Right cardiac atrium (tissue), 5 donors: Measurements from ENCODE around the gene KRTAP4-4. TPM values are rescaled to one million over a fixed set of nuclear protein-coding genes. Genes with fewer than 3 reads are reported as not detected.
"Not testable (repeated sequence)": the region's sequence is repeated elsewhere in the genome, so short reads cannot be mapped to it uniquely, and the experiment has no call there.

Experiments
- ATAC-seq, 2 donors: fragments of 200-7000 bp; cut with Tn5 transposase; one replicate each; pipeline versions ENCODE4 v1.8.0 to v1.9.1; 2020; ENCODE audit warnings: moderate library complexity in 2 of 2, mild to moderate bottlenecking in 1 of 2
- DNase-seq, 3 donors: peaks; one replicate each; pipeline ENCODE4 v3.0.0-alpha.2; 2020
- H3K27ac ChIP-seq: one replicate; pipeline ENCODE4 v1.5.1; 2013; ENCODE audit warnings: mild to moderate bottlenecking, low read length, control low read depth, moderate library complexity
- H3K27me3 ChIP-seq: one replicate; pipeline ENCODE4 v1.6.1; 2013; ENCODE audit not compliant: control insufficient read depth, insufficient read depth
- H3K4me1 ChIP-seq: one replicate; pipeline ENCODE4 v1.6.1; 2013; ENCODE audit warnings: low read length; ENCODE audit not compliant: control insufficient read depth, insufficient read depth
- H3K4me3 ChIP-seq: one replicate; pipeline ENCODE4 v1.5.1; 2013; ENCODE audit warnings: low read length, control low read depth
- H3K9me3 ChIP-seq: one replicate; pipeline ENCODE4 v1.6.1; 2013; ENCODE audit warnings: low read length; ENCODE audit not compliant: control insufficient read depth
- WGBS: extraction: QIAGEN DNeasy Blood & Tissue Kit; methylation state at CpG from one replicate; pipeline ENCODE4 v1.1.7; 2013; 5-methylcytosine and 5-hydroxymethylcytosine counted together
- intact Hi-C, 4 donors: fragments of 100-400 bp; cut with DNase I; formaldehyde crosslinking; loops; one replicate each; pipeline versions ENCODE4 v1.11.0 to v1.14.0; 2022 to 2023
- polyA plus RNA-seq: library from polyadenylated mRNA; stranded (reverse); fragments of 200-250 nt; gene quantifications from one replicate; pipeline ENCODE4 v1.2.3, GENCODE V29; 2013
- total RNA-seq, 4 donors: library from RNA; stranded (reverse); fragmentation: NEBNext Ultra II Directional; extraction: Animal tissue kit (Norgen Biotek cat#: 25700); gene quantifications; one replicate each; pipeline ENCODE4 v1.2.1, GENCODE V29; 2021
- donor health status: healthy with polysubstance abuse.
- donor health status: DM: no; HTN: yes; CAD: no.
- donor health status: DM: no; HTN: no; CAD: no.
- donor health status: DM: no; HTN: yes; CAD: no; lungs with severe emphysema.
- donor health status: DM: yes; HTN: yes; CAD: no.

Gene KRTAP4-4
- total and polyA plus RNA-seq, 5 donors = not detected

DNA sequence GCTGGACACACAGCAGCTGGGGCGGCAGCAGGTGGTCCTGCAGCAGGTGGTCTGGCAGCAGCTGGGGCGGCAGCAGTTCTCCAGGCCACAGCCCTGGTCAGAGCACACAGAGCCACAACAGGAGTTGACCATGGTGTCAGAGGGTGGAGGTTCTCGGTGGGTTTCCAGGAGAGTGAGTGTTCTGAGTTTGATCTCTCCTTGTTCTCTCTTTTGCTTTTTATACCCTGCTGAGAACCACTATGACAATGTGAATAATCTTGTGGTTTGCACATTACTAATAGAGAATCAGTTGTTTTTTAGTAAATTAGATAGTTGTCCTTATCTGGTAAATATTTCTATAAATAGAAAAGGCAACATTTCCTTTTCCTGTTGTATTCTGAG, 36.6 kb downstream of the KRTAP4-4 start, which contains the start of gene KRTAP4-12:
Gene KRTAP4-12, minus strand, starts transcription at position 192 of the 381 bp plus-strand sequence. Its CDS starts 60 bp downstream, at position 132.
- H3K27ac ChIP-seq, H3K4me3 ChIP-seq, ATAC-seq, H3K27me3 ChIP-seq, H3K9me3 ChIP-seq, H3K4me1 ChIP-seq, intact Hi-C loops, DNase-seq: not testable (repeated sequence)
- 63% methylated on average over 3 of the region's 3 CpGs for WGBS

DNA sequence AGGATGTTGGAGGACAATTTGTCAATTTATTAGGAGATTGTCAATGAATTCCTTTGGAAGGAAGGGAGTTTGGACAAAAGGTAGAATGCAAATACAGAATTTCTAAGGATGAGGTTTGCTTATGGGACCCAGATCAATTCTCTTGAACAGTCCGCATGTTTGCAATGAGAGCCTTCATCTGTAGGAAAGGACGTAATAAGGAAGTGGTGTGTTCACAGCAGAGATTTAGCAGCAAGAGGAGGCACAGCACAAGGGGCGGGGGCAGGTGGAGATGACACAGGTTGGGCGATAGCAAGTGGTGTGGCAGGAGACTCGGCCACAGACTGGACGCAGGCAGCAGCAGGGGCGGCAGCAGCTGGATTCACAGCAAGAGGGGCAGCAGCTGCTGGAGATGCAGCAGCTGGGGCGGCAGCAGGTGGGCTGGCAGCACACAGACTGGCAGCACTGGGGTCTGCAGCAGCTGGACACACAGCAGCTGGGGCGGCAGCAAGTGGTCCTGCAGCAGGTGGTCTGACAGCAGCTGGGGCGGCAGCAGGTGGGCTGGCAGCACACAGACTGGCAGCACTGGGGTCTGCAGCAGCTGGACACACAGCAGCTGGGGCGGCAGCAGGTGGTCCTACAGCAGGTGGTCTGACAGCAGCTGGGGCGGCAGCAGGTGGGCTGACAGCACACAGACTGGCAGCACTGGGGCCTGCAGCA, 37.1 kb downstream of the KRTAP4-4 start:
- WGBS = 69% methylated on average over 12 of the region's 12 CpGs
- DNase-seq, H3K4me1 ChIP-seq, intact Hi-C loops, H3K4me3 ChIP-seq, ATAC-seq, H3K27me3 ChIP-seq, H3K9me3 ChIP-seq, H3K27ac ChIP-seq: not testable (repeated sequence)

DNA sequence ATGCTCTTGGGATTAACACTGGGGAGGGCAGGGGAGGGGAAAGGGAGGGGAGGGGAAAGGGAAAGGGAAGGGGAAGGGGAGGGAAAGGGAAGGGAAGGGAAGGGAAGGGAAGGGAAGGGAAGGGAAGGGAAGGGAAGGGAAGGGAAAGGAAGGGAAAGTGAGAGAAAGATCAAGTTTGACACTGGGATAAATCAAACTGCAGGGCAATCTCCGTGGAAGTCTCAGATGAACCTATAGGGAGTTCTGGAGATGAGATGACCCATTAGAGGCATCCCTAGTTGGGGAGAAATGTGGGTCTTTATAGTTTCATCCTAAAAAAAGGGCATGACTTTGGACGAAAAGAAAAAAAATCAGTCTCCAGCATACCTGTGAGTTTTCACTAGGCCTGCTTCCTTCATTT, 38.8 kb downstream of the KRTAP4-4 start:
- Histone ChIP-seq H3K4me3 (no peak overlapping the region), H3K9me3 (no peaks in the 10 kb centered on the region), H3K27ac (no peak overlapping the region), H3K27me3 (no peaks in the 10 kb centered on the region), H3K4me1 (no peaks in the 10 kb centered on the region)
- no peak for DNase-seq
- no peak for ATAC-seq
- WGBS = 85% methylated on average over 2 of the region's 2 CpGs
- intact Hi-C loops = no loop called here

DNA sequence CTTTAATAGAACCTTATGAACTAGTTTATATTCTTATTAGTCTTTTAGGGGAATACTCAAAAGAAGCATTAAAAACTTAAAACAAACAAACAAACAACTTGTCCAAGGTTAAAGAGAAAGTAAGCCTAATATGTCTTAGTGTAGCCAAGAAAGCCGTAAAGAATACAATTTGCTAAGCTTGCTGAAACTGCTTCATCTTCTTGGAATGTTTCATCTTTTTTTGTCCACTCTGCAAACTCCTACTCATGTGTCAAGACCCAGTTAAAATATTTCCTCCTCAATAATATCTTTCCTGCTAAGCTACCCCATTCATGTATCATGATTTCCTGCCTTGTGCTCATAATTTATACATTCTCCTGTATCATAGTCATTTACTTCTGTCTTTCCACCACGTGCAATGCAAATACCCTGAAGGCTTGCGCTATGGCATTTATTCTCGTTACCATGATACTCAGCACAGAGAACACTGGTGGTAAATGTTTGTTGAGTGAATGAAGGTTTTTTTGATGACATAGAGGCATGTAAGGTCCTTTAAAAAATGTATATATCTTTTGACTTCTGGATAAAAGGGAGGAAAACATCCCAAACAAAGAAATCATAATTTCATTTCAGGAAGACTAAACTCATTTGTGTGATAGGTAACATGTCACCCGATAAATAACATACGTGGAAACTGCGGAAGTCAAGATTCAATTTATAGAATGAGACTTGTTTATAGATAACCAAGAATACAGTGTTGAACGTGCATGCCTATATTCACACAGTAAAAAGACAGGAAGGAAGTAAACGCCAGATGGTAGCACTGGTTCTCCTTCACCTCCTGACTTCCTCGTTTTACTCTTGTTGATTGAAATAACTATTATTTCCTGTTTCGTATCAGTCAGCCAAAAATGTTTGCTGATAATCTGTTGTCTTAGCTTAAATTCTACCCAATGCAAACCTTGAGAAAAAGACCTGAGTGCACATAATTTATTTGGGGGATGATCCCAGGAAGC, 40.6 kb downstream of the KRTAP4-4 start:
- H3K27ac ChIP-seq, DNase-seq, H3K9me3 ChIP-seq, H3K4me3 ChIP-seq, intact Hi-C loops, ATAC-seq, H3K27me3 ChIP-seq, H3K4me1 ChIP-seq: not testable (repeated sequence)
- 54% methylated on average over 11 of the region's 11 CpGs for WGBS

DNA sequence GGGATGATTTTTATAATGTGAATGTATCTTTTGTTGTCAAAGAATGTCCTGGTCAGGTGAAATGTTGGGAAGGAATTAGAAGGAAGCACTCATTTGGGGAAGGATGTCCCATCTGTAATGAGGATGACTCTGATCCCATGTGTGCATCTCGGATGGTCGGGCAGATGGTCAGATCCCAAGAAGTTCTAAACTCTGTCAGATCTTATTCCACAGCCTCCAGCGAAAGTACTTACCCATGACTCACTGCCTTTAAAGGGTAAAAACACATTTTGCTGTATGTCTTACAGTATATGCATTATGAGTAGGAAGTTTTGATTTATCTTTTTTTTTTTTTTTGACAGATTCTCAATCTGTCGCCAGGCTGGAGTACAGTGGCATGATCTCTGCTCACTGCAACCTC, 41.8 kb downstream of the KRTAP4-4 start:
- ATAC-seq (no peak), DNase-seq (no peak)
- H3K27me3 ChIP-seq = no peaks in the 10 kb centered on the region

DNA sequence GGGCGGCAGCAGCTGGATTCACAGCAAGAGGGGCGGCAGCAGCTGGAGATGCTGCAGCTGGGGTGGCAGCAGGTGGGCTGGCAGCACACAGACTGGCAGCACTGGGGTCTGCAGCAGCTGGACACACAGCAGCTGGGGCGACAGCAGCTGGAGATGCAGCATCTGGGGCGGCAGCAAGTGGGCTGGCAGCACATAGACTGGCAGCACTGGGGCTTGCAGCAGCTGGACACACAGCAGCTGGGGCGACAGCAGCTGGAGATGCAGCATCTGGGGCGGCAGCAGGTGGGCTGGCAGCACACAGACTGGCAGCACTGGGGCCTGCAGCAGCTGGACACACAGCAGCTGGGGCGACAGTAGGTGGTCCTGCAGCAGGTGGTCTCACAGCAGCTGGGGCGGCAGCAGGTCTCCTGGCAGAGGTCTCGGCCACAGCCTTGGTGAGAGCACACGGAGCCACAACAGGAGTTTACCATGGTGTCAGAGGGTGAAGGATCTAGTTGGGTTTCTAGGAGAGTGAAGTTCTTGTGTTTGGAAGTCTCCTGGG, 42.6 kb downstream of the KRTAP4-4 start, which contains the start of gene KRTAP4-11:
Gene KRTAP4-11, minus strand, starts transcription at position 528 of the 541 bp plus-strand sequence. Its CDS starts 58 bp downstream, at position 470.
- H3K4me3 ChIP-seq, ATAC-seq, H3K4me1 ChIP-seq, H3K27me3 ChIP-seq, DNase-seq, intact Hi-C loops, H3K27ac ChIP-seq, H3K9me3 ChIP-seq: not testable (repeated sequence)
- 77% methylated on average over 10 of the region's 10 CpGs for WGBS

More for the DNA sequence above, 41.8 kb downstream of the KRTAP4-4 start:
- intact Hi-C loops = no loop called here
- no peak overlapping the region for H3K4me3 ChIP-seq
- no peaks in the 10 kb centered on the region for H3K9me3 ChIP-seq
- H3K27ac ChIP-seq = no peak overlapping the region
- no peaks in the 10 kb centered on the region for H3K4me1 ChIP-seq
- 85% methylated on average over 4 of the region's 4 CpGs for WGBS

DNA sequence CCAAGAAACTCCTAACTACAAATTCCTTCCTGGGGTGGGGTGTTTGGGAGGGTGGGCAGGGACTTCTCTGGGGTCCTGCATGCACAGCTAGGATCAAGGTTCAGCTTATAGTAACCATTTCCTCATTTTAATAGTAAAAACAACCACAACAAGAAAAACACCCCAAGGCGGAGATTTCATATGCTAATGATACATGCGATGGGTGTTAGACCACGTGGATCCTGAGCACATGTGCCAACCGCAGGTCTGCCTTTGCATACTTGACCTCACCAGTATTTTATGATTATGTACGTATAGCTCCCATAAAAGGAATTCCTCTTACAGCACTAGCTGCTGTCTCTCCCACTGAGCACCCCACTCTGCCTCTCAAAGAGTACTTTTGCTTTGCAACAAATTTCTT, 44.3 kb downstream of the KRTAP4-4 start:
- ATAC-seq = no peak
- 54% methylated on average over 5 of the region's 5 CpGs for WGBS
- Histone ChIP-seq H3K27ac (no peak overlapping the region), H3K27me3 (no peaks in the 10 kb centered on the region), H3K4me3 (no peak overlapping the region), H3K9me3 (no peaks in the 10 kb centered on the region), H3K4me1 (no peaks in the 10 kb centered on the region)
- DNase-seq = no peak
- intact Hi-C loops = no loop called here

DNA sequence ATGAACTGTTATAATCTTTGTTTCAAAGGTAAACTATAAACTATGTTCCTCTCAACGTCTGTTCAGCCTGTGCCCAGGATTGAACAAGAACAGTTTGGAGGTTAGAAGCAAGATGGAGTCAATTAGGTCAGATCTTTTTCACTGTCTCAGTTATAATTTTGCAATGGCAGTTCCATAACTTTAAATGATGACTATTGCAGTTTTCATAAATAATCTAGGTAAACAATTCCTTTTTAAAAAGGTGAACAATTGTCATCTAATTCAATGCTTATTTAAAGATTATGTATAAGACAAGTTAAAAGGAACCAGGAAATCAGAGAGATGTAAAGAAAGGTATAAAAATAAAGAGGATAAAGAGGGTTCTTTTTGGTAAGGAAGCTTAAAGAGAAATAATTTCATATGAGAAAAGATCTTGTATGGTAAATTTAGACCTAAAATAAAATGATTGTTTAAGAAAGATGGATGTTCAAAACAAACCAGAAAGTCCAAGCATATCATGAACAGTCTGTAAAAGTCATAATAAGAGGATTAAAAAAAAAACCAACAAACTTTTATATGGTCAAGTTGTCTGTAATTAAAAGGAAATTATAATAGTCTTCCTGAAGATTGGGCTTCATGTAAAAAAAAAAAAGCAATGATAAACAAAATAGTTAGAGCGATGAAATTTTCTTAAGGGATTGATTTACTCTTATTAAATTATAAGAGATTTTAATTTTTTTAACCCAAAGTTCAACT, 49.2 kb downstream of the KRTAP4-4 start:
- Histone ChIP-seq H3K4me3 (no peak overlapping the region), H3K27ac (no peak overlapping the region), H3K27me3 (no peaks in the 10 kb centered on the region), H3K4me1 (no peaks in the 10 kb centered on the region), H3K9me3 (no peaks in the 10 kb centered on the region)
- intact Hi-C loops = no loop called here
- no peak for ATAC-seq
- DNase-seq = no peak
- WGBS = 59% methylated on average over 2 of the region's 2 CpGs
